ENCODE results near the gene OR4C11.

GRCh38 chr11:55648027-55648426 is 40.6 kb upstream of the OR4C11 start, which contains the start of gene OR4S2:
- no peak for TF ChIP-seq CTCF (IDR thresholded peaks at IDR 0.05)
- no peak for TF ChIP-seq EZH2 (IDR thresholded peaks at IDR 0.05; ENCODE audit: borderline replicate concordance, insufficient read depth, low read depth, low read length, poor library complexity, severe bottlenecking)
